Breast epithelium (tissue), 3 donors: Measurements from ENCODE around the gene DUS4L.

ENCODE experiments used
- POLR2A ChIP-seq: fragments of 450-650 bp; IDR thresholded peaks from one replicate; pipeline ENCODE4 v1.6.1; 2016; ENCODE audit warnings: antibody characterized with exemption, mild to moderate bottlenecking, moderate library complexity
- TF ChIP-seq, protein P1 (sequence below), 3 donors: fragments of 450-650 bp; IDR thresholded peaks; one replicate each; pipeline ENCODE4 v1.5.1; 2016 to 2017; ENCODE audit warnings: antibody characterized with exemption in 3 of 3, mild to moderate bottlenecking in 3 of 3, moderate library complexity in 3 of 3

DNA sequence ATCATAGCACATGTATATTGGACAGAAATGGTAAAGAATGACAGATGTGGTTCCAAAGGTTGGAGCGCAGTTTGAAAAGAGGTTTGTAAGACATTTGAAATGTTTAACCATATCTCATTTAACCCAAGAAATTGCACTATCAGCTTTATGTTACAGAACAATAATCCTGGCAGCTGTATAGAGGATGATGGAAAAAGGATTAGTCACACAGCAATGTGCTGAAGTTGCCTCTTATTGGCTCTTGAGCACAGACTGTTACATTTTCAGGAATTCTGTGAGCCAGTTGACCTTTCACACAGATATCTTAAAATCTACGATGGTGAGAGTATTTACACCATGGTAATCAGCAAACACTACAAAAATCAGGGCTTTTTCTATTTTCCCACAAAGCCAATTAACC is 3.9 kb upstream of the DUS4L start:
- TF ChIP-seq, protein P1, sequence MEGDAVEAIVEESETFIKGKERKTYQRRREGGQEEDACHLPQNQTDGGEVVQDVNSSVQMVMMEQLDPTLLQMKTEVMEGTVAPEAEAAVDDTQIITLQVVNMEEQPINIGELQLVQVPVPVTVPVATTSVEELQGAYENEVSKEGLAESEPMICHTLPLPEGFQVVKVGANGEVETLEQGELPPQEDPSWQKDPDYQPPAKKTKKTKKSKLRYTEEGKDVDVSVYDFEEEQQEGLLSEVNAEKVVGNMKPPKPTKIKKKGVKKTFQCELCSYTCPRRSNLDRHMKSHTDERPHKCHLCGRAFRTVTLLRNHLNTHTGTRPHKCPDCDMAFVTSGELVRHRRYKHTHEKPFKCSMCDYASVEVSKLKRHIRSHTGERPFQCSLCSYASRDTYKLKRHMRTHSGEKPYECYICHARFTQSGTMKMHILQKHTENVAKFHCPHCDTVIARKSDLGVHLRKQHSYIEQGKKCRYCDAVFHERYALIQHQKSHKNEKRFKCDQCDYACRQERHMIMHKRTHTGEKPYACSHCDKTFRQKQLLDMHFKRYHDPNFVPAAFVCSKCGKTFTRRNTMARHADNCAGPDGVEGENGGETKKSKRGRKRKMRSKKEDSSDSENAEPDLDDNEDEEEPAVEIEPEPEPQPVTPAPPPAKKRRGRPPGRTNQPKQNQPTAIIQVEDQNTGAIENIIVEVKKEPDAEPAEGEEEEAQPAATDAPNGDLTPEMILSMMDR (IDR thresholded peaks at IDR 0.05) = no peak
- no peak for TF ChIP-seq POLR2A
